Brain microvascular endothelial cell (primary cell): ENCODE results near the gene PSMD12.

Experiments
- DNase-seq: peaks from one replicate; pipeline ENCODE4 v3.0.0-alpha.2; 2020
- H3K27ac ChIP-seq: fragments of 250-450 bp; sonication (Bioruptor Pico); 2 replicates; pipeline ENCODE4 v1.5.1; 2020; ENCODE audit warnings: mild to moderate bottlenecking, moderate library complexity
- H3K27me3 ChIP-seq: fragments of 250-450 bp; sonication (Bioruptor Pico); replicated peaks from 2 replicates; pipeline ENCODE4 v1.5.1; 2020; ENCODE audit warnings: mild to moderate bottlenecking
- H3K36me3 ChIP-seq: fragments of 250-450 bp; sonication (Bioruptor Pico); replicated peaks from 2 replicates; pipeline ENCODE4 v1.5.1; 2020; ENCODE audit warnings: mild to moderate bottlenecking
- H3K4me3 ChIP-seq: 2 replicates; pipeline ENCODE4 v1.5.1; 2011; ENCODE audit warnings: low read depth, mild to moderate bottlenecking, control low read depth, low read length, moderate library complexity
- in situ Hi-C: cut with HindIII; loops from 2 replicates; pipeline ENCODE4 v1.10.0; 2017; ENCODE audit warnings: low sequenced_read_pairs, low pct_ligation_motif_present
- TF ChIP-seq, protein P1 (sequence below): IDR thresholded peaks from 2 replicates; pipeline ENCODE4 v1.5.1; 2011; ENCODE audit warnings: low read depth, mild to moderate bottlenecking, moderate library complexity, low read length, control low read depth, inconsistent platforms; ENCODE audit errors: missing control alignments

PSMD12 gene

DNA sequence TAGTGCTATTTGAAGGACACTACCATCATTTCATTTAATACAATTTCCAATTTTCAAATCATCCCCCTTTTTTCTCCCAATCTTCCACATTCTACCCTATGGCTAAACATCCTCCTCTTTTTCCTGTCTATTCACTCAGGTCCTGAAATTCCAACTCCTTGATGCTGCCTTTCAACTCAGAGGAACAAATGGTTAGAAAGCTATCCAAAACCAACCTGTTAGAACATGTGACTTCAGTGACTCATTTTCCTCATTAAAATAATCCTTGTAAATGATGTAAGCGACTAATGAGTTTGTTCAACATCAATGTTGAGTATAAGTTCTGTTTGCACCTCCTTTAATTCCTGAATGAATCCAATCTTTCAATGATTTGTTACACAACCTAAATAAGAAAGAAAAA is 5.5 kb downstream of the PSMD12 start:
- in situ Hi-C loops = no loop called here
- no peak overlapping the region for H3K4me3 ChIP-seq
- TF ChIP-seq, protein P1, sequence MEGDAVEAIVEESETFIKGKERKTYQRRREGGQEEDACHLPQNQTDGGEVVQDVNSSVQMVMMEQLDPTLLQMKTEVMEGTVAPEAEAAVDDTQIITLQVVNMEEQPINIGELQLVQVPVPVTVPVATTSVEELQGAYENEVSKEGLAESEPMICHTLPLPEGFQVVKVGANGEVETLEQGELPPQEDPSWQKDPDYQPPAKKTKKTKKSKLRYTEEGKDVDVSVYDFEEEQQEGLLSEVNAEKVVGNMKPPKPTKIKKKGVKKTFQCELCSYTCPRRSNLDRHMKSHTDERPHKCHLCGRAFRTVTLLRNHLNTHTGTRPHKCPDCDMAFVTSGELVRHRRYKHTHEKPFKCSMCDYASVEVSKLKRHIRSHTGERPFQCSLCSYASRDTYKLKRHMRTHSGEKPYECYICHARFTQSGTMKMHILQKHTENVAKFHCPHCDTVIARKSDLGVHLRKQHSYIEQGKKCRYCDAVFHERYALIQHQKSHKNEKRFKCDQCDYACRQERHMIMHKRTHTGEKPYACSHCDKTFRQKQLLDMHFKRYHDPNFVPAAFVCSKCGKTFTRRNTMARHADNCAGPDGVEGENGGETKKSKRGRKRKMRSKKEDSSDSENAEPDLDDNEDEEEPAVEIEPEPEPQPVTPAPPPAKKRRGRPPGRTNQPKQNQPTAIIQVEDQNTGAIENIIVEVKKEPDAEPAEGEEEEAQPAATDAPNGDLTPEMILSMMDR = no peak
- DNase-seq = no peak
- peaks cover 15% of the 10 kb centered on the region for H3K36me3 ChIP-seq
- H3K27ac ChIP-seq = no peak overlapping the region
- H3K27me3 ChIP-seq = no peaks in the 10 kb centered on the region

DNA sequence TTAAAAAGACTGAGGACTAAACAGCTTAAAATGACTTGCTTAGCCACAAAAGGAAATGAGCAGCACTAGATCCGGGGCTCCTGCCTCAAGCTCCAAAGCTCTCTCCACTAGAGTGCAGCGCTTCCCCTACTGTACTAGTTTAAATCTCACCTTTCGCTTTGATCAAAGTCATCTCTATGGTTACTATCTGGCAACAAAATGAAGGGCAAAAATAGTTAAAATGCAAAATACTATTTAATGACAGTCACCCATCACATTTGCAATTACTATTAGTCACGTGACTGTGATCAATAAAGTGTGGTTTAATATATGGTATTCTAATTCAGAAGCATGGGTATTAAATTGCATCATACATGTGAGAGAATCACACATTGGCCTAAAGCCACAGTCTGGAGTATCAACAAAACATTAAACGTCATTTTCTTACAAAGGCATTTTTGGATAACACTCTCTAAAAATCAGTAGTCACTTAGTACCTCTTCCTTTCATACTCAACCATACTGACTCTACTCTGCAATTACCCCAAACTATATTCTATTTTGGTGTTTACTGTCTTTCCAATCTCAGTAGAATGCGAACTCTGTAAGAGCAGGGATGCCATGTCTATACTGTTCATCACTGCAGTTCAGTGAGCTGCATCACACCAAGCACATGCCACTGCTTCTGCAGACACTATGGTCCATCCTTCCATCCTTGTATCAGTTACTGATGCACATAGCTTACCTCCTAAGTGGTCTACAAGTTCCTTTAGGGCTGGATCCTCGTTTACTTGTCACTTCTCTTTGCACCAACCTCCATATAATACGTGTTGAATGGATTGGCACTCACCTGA is 6.2 kb downstream of the PSMD12 start:
- Histone ChIP-seq H3K27me3 (no peaks in the 10 kb centered on the region), H3K4me3 (no peak overlapping the region), H3K36me3 (peaks cover 20% of the 10 kb centered on the region), H3K27ac (no peak overlapping the region)
- no peak for DNase-seq
- TF ChIP-seq, protein P1 = peak; percentile 64
- in situ Hi-C loops = no loop called here

DNA sequence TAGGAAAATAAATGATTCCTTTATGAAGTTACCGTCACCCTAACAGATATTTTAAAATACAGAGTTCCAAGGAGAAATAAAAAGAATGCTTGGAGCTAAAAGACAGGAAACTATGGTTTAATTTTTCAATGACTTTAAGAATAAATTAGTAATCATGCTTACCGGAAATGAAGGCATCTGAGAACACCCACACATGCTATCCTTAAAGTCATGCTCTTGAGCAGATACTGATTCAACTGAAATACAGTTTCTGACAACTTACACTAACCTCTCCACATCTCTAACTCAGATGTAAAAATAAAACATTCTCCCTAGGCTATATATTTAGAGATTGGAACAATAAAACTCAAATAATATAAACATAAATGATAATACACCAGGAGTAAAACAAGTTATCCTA is 7.8 kb downstream of the PSMD12 start:
- H3K4me3 ChIP-seq = no peak overlapping the region
- TF ChIP-seq, protein P1 = no peak
- no peak overlapping the region for H3K27ac ChIP-seq

DNA sequence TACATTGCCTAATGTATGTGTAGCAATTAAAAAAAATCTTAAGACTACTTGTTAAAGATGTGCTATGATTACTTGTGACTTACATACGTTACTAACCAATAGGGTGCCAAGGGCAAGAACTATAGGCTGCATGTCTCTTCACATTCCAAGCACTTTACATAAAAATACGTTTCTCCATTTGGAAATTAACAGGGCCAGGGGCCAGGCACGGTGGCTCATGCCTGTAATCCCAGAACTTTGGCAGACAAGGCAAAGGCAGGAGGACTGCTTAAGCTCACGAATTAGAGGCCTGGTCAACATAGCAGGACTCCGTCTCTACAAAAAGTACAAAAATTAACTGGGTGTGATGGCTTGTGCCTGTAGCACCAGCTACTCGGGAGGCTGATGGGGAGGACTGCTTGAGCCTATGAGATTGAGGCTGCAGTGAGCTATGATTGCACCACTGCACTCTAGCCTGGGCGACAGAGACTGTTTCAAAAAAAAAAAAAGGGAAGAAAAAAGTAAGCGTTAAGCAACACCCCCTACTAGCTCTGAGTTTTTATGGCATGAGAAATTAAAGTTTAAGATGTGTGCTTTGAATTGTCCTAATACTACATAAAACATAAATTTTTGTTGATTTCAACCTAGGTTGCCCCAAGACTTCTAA is 12.3 kb downstream of the PSMD12 start:
- no peaks in the 10 kb centered on the region for H3K27me3 ChIP-seq
- in situ Hi-C loops = no loop called here
- H3K36me3 ChIP-seq = peaks cover 52% of the 10 kb centered on the region
- no peak overlapping the region for H3K27ac ChIP-seq
- no peak overlapping the region for H3K4me3 ChIP-seq
- TF ChIP-seq, protein P1 = no peak
- DNase-seq = no peak

More for the DNA sequence above, 7.8 kb downstream of the PSMD12 start:
- in situ Hi-C loops = no loop called here
- DNase-seq = no peak
- H3K27me3 ChIP-seq = no peaks in the 10 kb centered on the region
- H3K36me3 ChIP-seq = peaks cover 33% of the 10 kb centered on the region

DNA sequence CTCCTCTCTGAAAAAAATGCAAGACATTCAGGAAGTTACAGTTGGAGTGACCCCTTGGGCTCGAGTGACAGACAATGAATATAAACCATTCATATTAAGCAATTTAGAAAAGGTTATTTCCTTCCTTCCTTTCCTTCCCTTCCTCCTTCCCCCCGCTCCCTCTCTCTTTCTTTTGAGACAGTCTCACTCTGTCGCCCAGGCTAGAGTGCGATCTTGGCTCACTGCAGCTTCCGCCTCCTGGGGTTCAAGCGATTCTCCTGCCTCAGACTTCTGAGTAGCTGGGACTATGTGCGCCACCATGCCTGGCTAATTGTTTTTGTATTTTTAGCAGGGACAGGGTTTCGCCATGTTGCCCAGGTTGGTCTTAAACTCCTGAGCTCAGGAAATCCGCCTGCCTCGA is 13.2 kb downstream of the PSMD12 start:
- Histone ChIP-seq H3K4me3 (no peak overlapping the region), H3K36me3 (peaks cover 60% of the 10 kb centered on the region), H3K27ac (no peak overlapping the region), H3K27me3 (no peaks in the 10 kb centered on the region)
- TF ChIP-seq, protein P1 = no peak
- in situ Hi-C loops = no loop called here
- no peak for DNase-seq
